K562 (cell line): ENCODE results near the gene PLAAT5. TPM values are rescaled to one million over a fixed set of nuclear protein-coding genes. Genes with fewer than 3 reads are reported as not detected.

Experiments
- ATAC-seq: fragments of 200-7000 bp; cut with Tn5 transposase; 3 replicates; pipeline ENCODE4 v1.9.1; 2020; ENCODE audit warnings: moderate library complexity
- BruUV-seq: library from RNA; stranded (reverse); fragments of 400-500 nt; replicated peaks from 2 replicates; lab custom pipeline; 2021; lab: Mats Ljungman, UMichigan
- CTCF ChIA-PET: fragments of 300-600 bp; formaldehyde crosslinking; extraction: SDS; loops from one replicate; lab custom pipeline; 2021; ENCODE audit warnings: low intra/inter-chr PET ratio; lab: Yijun Ruan, JAX
- POLR2A ChIA-PET: fragments of 300-600, 350-650 bp; sonication (Branson Sonifier 250); formaldehyde crosslinking; extraction: SDS; loops from one replicate; lab custom pipeline; 2021; ENCODE audit warnings: antibody characterized with exemption, inconsistent platforms; lab: Yijun Ruan, JAX
- DNase-seq, 4 experiments: peaks; one replicate each; pipeline versions ENCODE4 v3.0.0 to v3.0.0-alpha.2; 2011 to 2018; ENCODE audit warnings: low spot score in 3 of 4, mixed read lengths in 3 of 4; ENCODE audit errors: extremely low read depth in 1 of 4
- FAIRE-seq: peaks from 2 replicates; lab custom pipeline; 2011; peaks lifted over from hg19 to GRCh38; lab: Jason Lieb, UNC
- H2AFZ ChIP-seq: 2 replicates; pipeline ENCODE4 v1.6.0; 2011; ENCODE audit warnings: low read depth, low read length, control low read depth, inconsistent platforms
- H3K27ac ChIP-seq: fragments of 200-600 bp; 3 replicates; pipeline ENCODE4 v1.8.0; 2011; ENCODE audit warnings: low read depth, mild to moderate bottlenecking, control low read depth, inconsistent platforms, low read length, moderate library complexity, mixed read lengths; ENCODE audit errors: extremely low read depth
- H3K27me3 ChIP-seq, 2 experiments: fragments of 300-600 bp in 1 of 2; 2 replicates in 1 of 2; 3 replicates in 1 of 2; pipeline versions ENCODE4 v1.6.0 to v1.8.0; 2011; ENCODE audit warnings: inconsistent platforms in 2 of 2, low read length in 2 of 2, mild to moderate bottlenecking in 1 of 2, mixed read lengths in 1 of 2, moderate library complexity in 1 of 2; ENCODE audit not compliant: control insufficient read depth in 2 of 2, insufficient read depth in 2 of 2
- H3K36me3 ChIP-seq: fragments of 300-600 bp; 3 replicates; pipeline ENCODE4 v1.8.0; 2011; ENCODE audit warnings: mild to moderate bottlenecking, low read length, inconsistent platforms; ENCODE audit not compliant: control insufficient read depth, insufficient read depth
- H3K4me1 ChIP-seq, 2 experiments: fragments of 200-600 bp in 1 of 2; replicated peaks in 1 of 2; 2 replicates in 1 of 2; 3 replicates in 1 of 2; pipeline versions ENCODE4 v1.5.1 to v1.8.0; 2011; ENCODE audit warnings: inconsistent platforms in 2 of 2, low read length in 2 of 2, mild to moderate bottlenecking in 1 of 2, mixed read lengths in 1 of 2, moderate library complexity in 1 of 2; ENCODE audit not compliant: control insufficient read depth in 2 of 2, insufficient read depth in 2 of 2
- H3K4me2 ChIP-seq: 2 replicates; pipeline ENCODE4 v1.6.1; 2011; ENCODE audit warnings: low read length, control low read depth, inconsistent platforms, mixed read lengths; ENCODE audit not compliant: insufficient read depth
- H3K4me3 ChIP-seq: fragments of 200-600 bp; sonication (generic), shearing (Covaris generic); 2 replicates; pipeline ENCODE4 v1.5.1; 2016; ENCODE audit warnings: control low read depth, inconsistent platforms
- H3K79me2 ChIP-seq: fragments of 200-600 bp; 3 replicates; pipeline ENCODE4 v1.8.0; 2011; ENCODE audit warnings: low read length, inconsistent platforms; ENCODE audit not compliant: control insufficient read depth, insufficient read depth
- H3K9ac ChIP-seq, 2 experiments: 2 replicates each; pipeline versions ENCODE4 v1.6.0 to v1.6.1; 2011; ENCODE audit warnings: low read depth in 2 of 2, low read length in 2 of 2, control low read depth in 1 of 2, inconsistent platforms in 1 of 2, mild to moderate bottlenecking in 1 of 2, mixed read lengths in 1 of 2; ENCODE audit not compliant: insufficient read depth in 1 of 2
- H3K9me1 ChIP-seq: one replicate; pipeline ENCODE4 v1.6.0; 2011; ENCODE audit warnings: inconsistent platforms, mild to moderate bottlenecking, low read length, moderate library complexity; ENCODE audit not compliant: control insufficient read depth, insufficient read depth
- H3K9me3 ChIP-seq: replicated peaks from 2 replicates; pipeline ENCODE4 v1.5.1; 2011; ENCODE audit warnings: low read depth, low read length, inconsistent platforms; ENCODE audit not compliant: control insufficient read depth, insufficient read depth
- H4K20me1 ChIP-seq: replicated peaks from 2 replicates; pipeline ENCODE4 v1.6.1; 2011; ENCODE audit warnings: low read length, inconsistent platforms, mixed read lengths; ENCODE audit not compliant: control insufficient read depth, insufficient read depth
- ASH1L ChIP-seq: fragments of 450-650 bp; IDR thresholded peaks from 2 replicates; pipeline ENCODE4 v1.6.1; 2018; ENCODE audit warnings: borderline replicate concordance, mild to moderate bottlenecking, low read depth; ENCODE audit not compliant: partially characterized antibody
- CBFB ChIP-seq: sonication (generic); formaldehyde crosslinking; IDR thresholded peaks from 2 replicates; pipeline ENCODE4 v1.4.0; 2020; ENCODE audit warnings: mild to moderate bottlenecking, missing genetic modification reagents
- CEBPG ChIP-seq, 3 experiments: fragments of 200-800 bp in 1 of 3; sonication (Bioruptor generic) in 1 of 3; sonication (generic) in 1 of 3; formaldehyde crosslinking in 1 of 3; IDR thresholded peaks in 2 of 3; conservative IDR thresholded peaks in 1 of 3; 2 replicates each; pipeline versions ENCODE4 v1.6.1 to v1.8.0; 2016 to 2022; ENCODE audit warnings: missing compliant biosample characterization in 2 of 3, missing genetic modification characterization in 2 of 3, mild to moderate bottlenecking in 1 of 3, missing genetic modification reagents in 1 of 3
- COPS2 ChIP-seq: fragments of 450-650 bp; conservative IDR thresholded peaks from 2 replicates; pipeline ENCODE4 v1.6.1; 2016; ENCODE audit warnings: mild to moderate bottlenecking, moderate library complexity
- HDAC1 ChIP-seq, 2 experiments: fragments of 450-650 bp; IDR thresholded peaks; 2 replicates each; pipeline ENCODE4 v1.6.1; 2016 to 2017; ENCODE audit warnings: inconsistent platforms in 1 of 2, mild to moderate bottlenecking in 1 of 2, moderate library complexity in 1 of 2
- JUND ChIP-seq, 2 experiments: IDR thresholded peaks; 2 replicates in 1 of 2; 3 replicates in 1 of 2; pipeline ENCODE4 v1.6.1; 2011; ENCODE audit warnings: borderline replicate concordance in 2 of 2, low read depth in 2 of 2, low read length in 2 of 2, improper control_type of control experiment in 1 of 2, missing biosample characterization in 1 of 2, missing genetic modification characterization in 1 of 2, missing genetic modification reagents in 1 of 2
- POLR3A ChIP-seq: IDR thresholded peaks from 2 replicates; pipeline ENCODE4 v1.6.1; 2011; ENCODE audit warnings: borderline replicate concordance, mild to moderate bottlenecking, moderate library complexity; ENCODE audit not compliant: insufficient read length, insufficient read depth; ENCODE audit errors: extremely low read depth
- WGBS: fragments of 100-300 bp; shearing (Covaris generic); methylation state at CpG from one replicate; pipeline ENCODE4 v1.1.6; 2016; ENCODE audit warnings: low coverage, mixed read lengths; ENCODE audit not compliant: insufficient coverage; ENCODE audit errors: missing lambda C conversion rate; 5-methylcytosine and 5-hydroxymethylcytosine counted together
- in situ Hi-C: fragments of 300-500 bp; cut with MboI; formaldehyde crosslinking; loops from 4 replicates; pipeline ENCODE4 v1.15.0; 2018; ENCODE audit warnings: inconsistent platforms, mixed read lengths
- intact Hi-C: fragments of 100-400 bp; cut with micrococcal nuclease; formaldehyde crosslinking; loops from 2 replicates; pipeline ENCODE4 v1.14.2; 2022
- polyA plus RNA-seq, 8 experiments: library from polyadenylated mRNA; depleted of rRNA in 4 of 8; stranded (reverse) in 5 of 8; unstranded in 3 of 8; fragments of >200 nt; fragmentation: Nextera tagmentation in 2 of 8; fragmentation: Illumina TruSeq in 1 of 8; extraction: Ambion mirVana in 2 of 8; extraction: Trizol in 1 of 8; gene quantifications; 2 replicates each; pipeline versions ENCODE4 v1.2.1 to v1.2.3, GENCODE V29; 2011 to 2014; ENCODE audit warnings: inconsistent platforms in 1 of 8, missing spikeins in 1 of 8
- total RNA-seq, 7 experiments: library from RNA; depleted of rRNA in 6 of 7; stranded (reverse); fragments of >200 nt in 6 of 7; fragmentation: Illumina TruSeq in 2 of 7; extraction: Trizol in 2 of 7; gene quantifications; 2 replicates each; pipeline versions ENCODE4 v1.2.1 to v1.2.3, GENCODE V29; 2011 to 2021; ENCODE audit warnings: low replicate concordance in 1 of 7

PLAAT5 gene
- total and polyA plus RNA-seq, 9 of the 15 experiments (the other 6 are each of a cell fraction or from before 2014, with no cell fraction given): not detected

DNA sequence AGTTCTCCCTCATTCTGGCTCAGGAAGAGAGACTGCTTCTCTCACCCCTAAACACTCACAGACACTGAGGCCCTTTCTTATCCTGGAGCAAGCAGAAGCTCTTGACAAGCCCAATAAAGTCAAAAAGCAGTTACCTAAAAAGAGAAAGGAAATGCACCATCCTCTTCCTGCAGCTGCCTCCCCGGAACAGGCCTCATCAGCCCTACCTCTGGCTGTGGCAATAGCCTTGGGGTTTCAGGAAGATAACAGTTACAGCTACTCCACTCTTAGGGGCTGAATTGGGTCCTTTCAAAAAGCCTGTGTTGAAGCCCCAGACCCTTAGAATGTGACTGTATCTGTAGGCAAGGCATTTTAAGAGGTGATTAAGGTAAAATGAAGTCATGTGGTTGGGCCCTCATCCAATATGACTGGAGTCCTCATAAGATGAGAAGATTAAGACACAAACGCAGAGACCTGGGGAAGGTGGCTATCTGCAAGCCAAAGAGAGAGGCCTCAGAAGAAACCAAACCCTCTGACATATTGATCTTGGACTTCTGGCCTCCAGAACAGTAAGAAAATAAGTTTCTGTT is 11.4 kb upstream of the PLAAT5 start (continued):
- TF ChIP-seq CEBPG (CRISPR knock-in tag; IDR thresholded peaks at IDR 0.05) (no peak), CEBPG (tag; conservative IDR thresholded peaks at IDR 0.05 in 1 of 2, IDR thresholded peaks at IDR 0.05 in 1 of 2) (no peak), JUND (IDR thresholded peaks at IDR 0.05; ENCODE audit: borderline replicate concordance, low read depth, low read length) (no peak), JUND (tag; IDR thresholded peaks at IDR 0.05; ENCODE audit: borderline replicate concordance, low read depth, low read length) (peak; percentile 45; the same call in 1 of the 3 replicates), HDAC1 (IDR thresholded peaks at IDR 0.05) (no peak)
- TF ChIP-seq, all 486 proteins: peak for 9

DNA sequence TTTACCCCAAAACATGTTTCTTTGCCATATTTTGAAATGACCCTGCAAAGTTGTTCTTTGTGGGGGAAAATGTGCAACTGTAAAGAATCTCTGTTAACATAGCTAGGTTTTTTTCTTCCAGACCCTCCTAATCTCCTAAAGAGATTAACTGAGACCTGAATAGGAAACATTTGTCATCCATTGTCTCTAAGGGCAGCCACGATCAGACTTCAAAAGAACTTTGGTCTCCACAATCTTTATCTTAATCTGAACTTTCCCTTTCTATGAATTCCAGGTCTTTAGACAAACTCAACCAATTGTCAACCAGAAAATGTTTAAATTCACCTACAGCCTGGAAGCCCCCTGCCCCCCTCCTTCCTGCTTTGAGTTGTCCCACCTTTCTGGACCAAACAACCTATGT is 10.3 kb upstream of the PLAAT5 start:
- CTCF ChIA-PET: no interaction called here
- H3K9ac ChIP-seq: no peak overlapping the region
- H3K4me1 ChIP-seq: peaks cover 25 to 41% of the 10 kb centered on the region in 2 experiments
- no peak for DNase-seq
- ATAC-seq: no peak
- no peaks in the 10 kb centered on the region for H4K20me1 ChIP-seq
- no peak overlapping the region for H3K4me2 ChIP-seq
- no peak for FAIRE-seq
- POLR2A ChIA-PET: no interaction called here
- H3K27me3 ChIP-seq: no peaks in the 10 kb centered on the region
- in situ Hi-C loops (no loop called here), intact Hi-C loops (no loop called here)
- no peak overlapping the region for H3K4me3 ChIP-seq
- TF ChIP-seq ASH1L: no peak
- no peak for TF ChIP-seq CBFB (CRISPR knock-in tag)
- no peak for TF ChIP-seq POLR3A
- no peak for TF ChIP-seq COPS2
- no TSS peak for BruUV-seq
- WGBS: 56% methylated on average over 1 of the region's 1 CpG
- H3K9me3 ChIP-seq: peaks cover 4% of the 10 kb centered on the region; the same call in 1 of the 2 replicates
- H3K9me1 ChIP-seq: no peaks in the 10 kb centered on the region
- H3K36me3 ChIP-seq: no peaks in the 10 kb centered on the region
- H3K79me2 ChIP-seq: no peaks in the 10 kb centered on the region
- H2AFZ ChIP-seq: no peak overlapping the region
- H3K27ac ChIP-seq: no peak overlapping the region
